IMR-90 (cell line): ENCODE results near the gene NIPAL3. TPM values are rescaled to one million over a fixed set of nuclear protein-coding genes. Genes with fewer than 3 reads are reported as not detected.

Experiments used
- ATAC-seq: fragments of 200-7000 bp; cut with Tn5 transposase; 2 replicates; pipeline ENCODE4 v1.9.1; 2020; ENCODE audit warnings: low read depth, mild to moderate bottlenecking, moderate library complexity
- BruUV-seq: library from RNA; stranded (reverse); fragments of 400-500 nt; replicated peaks from 2 replicates; lab custom pipeline; 2021; lab: Mats Ljungman, UMichigan
- CTCF ChIA-PET: fragments of 300-600 bp; formaldehyde crosslinking; extraction: SDS; loops from one replicate; lab custom pipeline; 2021; ENCODE audit warnings: antibody characterized with exemption; lab: Yijun Ruan, JAX
- POLR2A ChIA-PET: fragments of 300-600 bp; sonication (Branson Sonifier 250); formaldehyde crosslinking; loops from one replicate; lab custom pipeline; 2022; ENCODE audit warnings: antibody characterized with exemption; ENCODE audit not compliant: unreplicated experiment; lab: Charles Lee
- DNase-seq: peaks from one replicate; pipeline ENCODE4 v3.0.0; 2013
- H2AFZ ChIP-seq: replicated peaks from 2 replicates; pipeline ENCODE3; 2013; ENCODE audit warnings: low read length, mild to moderate bottlenecking; ENCODE audit not compliant: poor library complexity
- H2AK5ac ChIP-seq: 2 replicates; pipeline ENCODE4 v1.6.1; 2013; ENCODE audit warnings: low read depth, low read length, inconsistent platforms
- H2AK9ac ChIP-seq: replicated peaks from 2 replicates; pipeline ENCODE3; 2013; ENCODE audit warnings: mild to moderate bottlenecking, low read depth, low read length, moderate library complexity; ENCODE audit not compliant: poor library complexity
- H2BK120ac ChIP-seq: 2 replicates; pipeline ENCODE4 v1.6.1; 2013; ENCODE audit warnings: low read depth, low read length, inconsistent platforms
- H2BK15ac ChIP-seq: 3 replicates; pipeline ENCODE4 v1.6.1; 2013; ENCODE audit warnings: low read depth, low read length, inconsistent platforms
- H2BK20ac ChIP-seq: 2 replicates; pipeline ENCODE4 v1.6.1; 2013; ENCODE audit warnings: low read depth, mild to moderate bottlenecking, inconsistent platforms, low read length, moderate library complexity
- H2BK5ac ChIP-seq: 2 replicates; pipeline ENCODE4 v1.6.1; 2013; ENCODE audit warnings: mild to moderate bottlenecking, low read depth, low read length, inconsistent platforms; ENCODE audit not compliant: poor library complexity, severe bottlenecking
- H3K14ac ChIP-seq: replicated peaks from 2 replicates; pipeline ENCODE4 v1.6.1; 2013; ENCODE audit warnings: low read depth, low read length, inconsistent platforms
- H3K18ac ChIP-seq: 2 replicates; pipeline ENCODE4 v1.6.1; 2013; ENCODE audit warnings: low read depth, low read length, control low read depth
- H3K23ac ChIP-seq: 2 replicates; pipeline ENCODE4 v1.6.1; 2013; ENCODE audit warnings: low read depth, low read length, inconsistent platforms
- H3K27ac ChIP-seq: 2 replicates; pipeline ENCODE4 v1.5.1; 2013; ENCODE audit warnings: mild to moderate bottlenecking, control low read depth, low read length; ENCODE audit not compliant: insufficient read depth
- H3K27me3 ChIP-seq: 2 replicates; pipeline ENCODE4 v1.6.1; 2013; ENCODE audit warnings: low read length; ENCODE audit not compliant: control insufficient read depth, insufficient read depth
- H3K36me3 ChIP-seq: 2 replicates; pipeline ENCODE4 v1.6.1; 2013; ENCODE audit warnings: low read length, mixed read lengths; ENCODE audit not compliant: control insufficient read depth, insufficient read depth
- H3K4ac ChIP-seq: 2 replicates; pipeline ENCODE4 v1.6.1; 2013; ENCODE audit warnings: low read depth, low read length, inconsistent platforms
- H3K4me1 ChIP-seq: 2 replicates; pipeline ENCODE4 v1.6.1; 2013; ENCODE audit warnings: low read length, mixed read lengths; ENCODE audit not compliant: control insufficient read depth, insufficient read depth
- H3K4me2 ChIP-seq: 2 replicates; pipeline ENCODE4 v1.6.1; 2013; ENCODE audit warnings: low read depth, mild to moderate bottlenecking, control low read depth, low read length, moderate library complexity
- H3K4me3 ChIP-seq: 2 replicates; pipeline ENCODE4 v1.5.1; 2013; ENCODE audit warnings: low read depth, mild to moderate bottlenecking, control low read depth, low read length, moderate library complexity; ENCODE audit not compliant: insufficient read depth
- H3K56ac ChIP-seq: 2 replicates; pipeline ENCODE4 v1.6.1; 2013; ENCODE audit warnings: low read length, inconsistent platforms; ENCODE audit not compliant: insufficient read depth; ENCODE audit errors: extremely low read depth
- H3K79me1 ChIP-seq, 2 experiments: 2 replicates each; pipeline ENCODE4 v1.6.1; 2013; ENCODE audit warnings: low read length in 2 of 2, inconsistent platforms in 1 of 2, low read depth in 1 of 2
- H3K9ac ChIP-seq: 2 replicates; pipeline ENCODE4 v1.6.1; 2013; ENCODE audit warnings: low read depth, low read length, control low read depth
- H3K9me1 ChIP-seq: 2 replicates; pipeline ENCODE4 v1.6.1; 2013; ENCODE audit warnings: low read length, inconsistent platforms; ENCODE audit not compliant: insufficient read depth
- H3K9me3 ChIP-seq: 2 replicates; pipeline ENCODE4 v1.6.1; 2013; ENCODE audit warnings: low read length; ENCODE audit not compliant: control insufficient read depth, insufficient read depth
- H4K20me1 ChIP-seq: 2 replicates; pipeline ENCODE4 v1.6.1; 2013; ENCODE audit warnings: low read length, inconsistent platforms; ENCODE audit not compliant: insufficient read depth
- H4K5ac ChIP-seq: 2 replicates; pipeline ENCODE4 v1.6.1; 2013; ENCODE audit warnings: mild to moderate bottlenecking, low read depth, low read length, control low read depth
- H4K8ac ChIP-seq, 2 experiments: 2 replicates each; pipeline ENCODE4 v1.6.1; 2013; ENCODE audit warnings: low read depth in 2 of 2, low read length in 2 of 2, control low read depth in 1 of 2, inconsistent platforms in 1 of 2
- H4K91ac ChIP-seq: 2 replicates; pipeline ENCODE4 v1.6.1; 2013; ENCODE audit warnings: low read depth, low read length, inconsistent platforms; ENCODE audit not compliant: insufficient read depth
- BHLHE40 ChIP-seq: fragments of 150-350 bp; IDR thresholded peaks from 2 replicates; pipeline ENCODE4 v1.6.1; 2016; ENCODE audit warnings: mild to moderate bottlenecking, low read depth, low read length
- CEBPB ChIP-seq: IDR thresholded peaks from 2 replicates; pipeline ENCODE4 v1.6.1; 2012; ENCODE audit warnings: low read depth, low read length, improper control_type of control experiment
- CTCF ChIP-seq: conservative IDR thresholded peaks from 2 replicates; pipeline ENCODE4 v1.5.1; 2012; ENCODE audit warnings: mild to moderate bottlenecking, low read depth, low read length, improper control_type of control experiment
- ELK1 ChIP-seq: fragments of 150-350 bp; IDR thresholded peaks from 2 replicates; pipeline ENCODE4 v1.6.1; 2016; ENCODE audit warnings: low read depth, mild to moderate bottlenecking, low read length, moderate library complexity, borderline replicate concordance
- FOS ChIP-seq: fragments of 150-350 bp; IDR thresholded peaks from 2 replicates; pipeline ENCODE4 v1.6.1; 2016; ENCODE audit warnings: low read depth, low read length
- MAFK ChIP-seq: IDR thresholded peaks from 2 replicates; pipeline ENCODE4 v1.6.1; 2012; ENCODE audit warnings: low read depth, low read length, improper control_type of control experiment
- MAZ ChIP-seq: IDR thresholded peaks from 2 replicates; pipeline ENCODE4 v1.6.1; 2012; ENCODE audit warnings: low read depth, mild to moderate bottlenecking, low read length, improper control_type of control experiment, moderate library complexity, borderline replicate concordance
- MXI1 ChIP-seq: IDR thresholded peaks from 2 replicates; pipeline ENCODE4 v1.6.1; 2012; ENCODE audit warnings: low read depth, mild to moderate bottlenecking, low read length, moderate library complexity, borderline replicate concordance
- NFE2L2 ChIP-seq: fragments of 150-350 bp; IDR thresholded peaks from 2 replicates; pipeline ENCODE4 v1.6.1; 2016; ENCODE audit warnings: low read depth, mild to moderate bottlenecking, low read length
- POLR2A ChIP-seq: IDR thresholded peaks from 2 replicates; pipeline ENCODE4 v1.6.1; 2012; ENCODE audit warnings: mild to moderate bottlenecking, low read depth, low read length
- RAD21 ChIP-seq: IDR thresholded peaks from 2 replicates; pipeline ENCODE4 v1.6.1; 2012; ENCODE audit warnings: low read length, improper control_type of control experiment
- RCOR1 ChIP-seq: IDR thresholded peaks from 2 replicates; pipeline ENCODE4 v1.6.1; 2012; ENCODE audit warnings: mild to moderate bottlenecking, low read length, improper control_type of control experiment; ENCODE audit not compliant: insufficient replicate concordance
- RFX5 ChIP-seq: IDR thresholded peaks from 2 replicates; pipeline ENCODE4 v1.8.0; 2012; ENCODE audit warnings: low read depth, mild to moderate bottlenecking, low read length, moderate library complexity
- SMC3 ChIP-seq: fragments of 150-350 bp; IDR thresholded peaks from 2 replicates; pipeline ENCODE4 v1.6.1; 2016; ENCODE audit warnings: low read depth, mild to moderate bottlenecking, antibody characterized with exemption, low read length, moderate library complexity
- USF2 ChIP-seq: fragments of 150-350 bp; IDR thresholded peaks from 2 replicates; pipeline ENCODE4 v1.6.1; 2017; ENCODE audit warnings: mild to moderate bottlenecking, antibody characterized with exemption, low read length, low read depth
- WGBS, 2 experiments: methylation state at CpG; one replicate each; pipeline versions ENCODE4 v1.1.5 to v1.1.7; 2013; ENCODE audit warnings: missing lambda C conversion rate in 2 of 2; ENCODE audit not compliant: insufficient read length in 1 of 2; ENCODE audit errors: extremely low coverage in 2 of 2; 5-methylcytosine and 5-hydroxymethylcytosine counted together
- dilution Hi-C: fragments of 300-500 bp; cut with HindIII; formaldehyde crosslinking; loops from one replicate; pipeline ENCODE4 v1.14.3; 2018; ENCODE audit warnings: low sequenced_read_pairs; ENCODE audit not compliant: unreplicated experiment
- in situ Hi-C: fragments of 300-500 bp; cut with MboI; formaldehyde crosslinking; loops from 3 replicates; pipeline ENCODE4 v1.14.3; 2019; ENCODE audit warnings: low sequenced_read_pairs, inconsistent platforms, mixed read lengths
- intact Hi-C: fragments of 100-400 bp; cut with micrococcal nuclease; formaldehyde crosslinking; loops from 2 replicates; pipeline ENCODE4 v1.10.0; 2022
- polyA plus RNA-seq, 3 experiments: library from polyadenylated mRNA; depleted of rRNA; stranded (reverse); fragments of >200 nt; gene quantifications; 2 replicates each; pipeline ENCODE4 v1.2.3, GENCODE V29; 2012; ENCODE audit warnings: low replicate concordance in 1 of 3
- total RNA-seq: library from RNA; depleted of rRNA; stranded (reverse); fragments of >200 nt; gene quantifications from 2 replicates; pipeline ENCODE4 v1.2.3, GENCODE V29; 2012

NIPAL3 gene
- total and polyA plus RNA-seq, 2 of the 4 experiments (the other 2 are of a cell fraction): 55.0 to 123 TPM

- H2AK5ac ChIP-seq: no peak overlapping the region
- WGBS, 2 experiments: 46% methylated on average over 2 of the region's 9 CpGs; no CpG with 5 or more reads in 1 of the 2 experiments
- in situ Hi-C loops: no loop called here
- TF ChIP-seq RFX5 (no peak), ELK1 (no peak), MXI1 (no peak), POLR2A (no peak), USF2 (no peak), BHLHE40 (no peak), SMC3 (no peak), CEBPB (no peak), CTCF (no peak), MAZ (no peak), MAFK (no peak), RAD21 (no peak), RCOR1 (no peak), FOS (no peak), NFE2L2 (no peak)
- no peaks in the 10 kb centered on the region; the same call in 1 of the 2 replicates for H4K20me1 ChIP-seq
- H4K8ac ChIP-seq: no peak overlapping the region
- H2BK5ac ChIP-seq: no peak overlapping the region
- peak overlapping the region; percentile 26 for H2AK9ac ChIP-seq
- peaks cover 10% of the 10 kb centered on the region for H3K4me1 ChIP-seq
- no peak overlapping the region for H4K5ac ChIP-seq
- no peak overlapping the region for H3K27ac ChIP-seq
- dilution Hi-C loops: no loop called here
- H3K4me3 ChIP-seq: no peak overlapping the region
- H3K36me3 ChIP-seq: peaks cover 9% of the 10 kb centered on the region; the same call in 1 of the 2 replicates
- CTCF ChIA-PET: no interaction called here
- intact Hi-C loops: no loop called here
- no peaks in the 10 kb centered on the region for H3K27me3 ChIP-seq
- H3K14ac ChIP-seq: no peak overlapping the region
- H2AFZ ChIP-seq: no peak overlapping the region
- H2BK15ac ChIP-seq: no peak overlapping the region
- no peak overlapping the region for H2BK20ac ChIP-seq
- H3K18ac ChIP-seq: no peak overlapping the region
- no peak overlapping the region for H3K56ac ChIP-seq
- no peak overlapping the region for H2BK120ac ChIP-seq
- H3K4ac ChIP-seq: no peak overlapping the region
- H3K9me1 ChIP-seq: no peaks in the 10 kb centered on the region; the same call in 1 of the 2 replicates
- no peaks in the 10 kb centered on the region for H3K9me3 ChIP-seq
- H3K79me1 ChIP-seq: peaks cover 7 to 19% of the 10 kb centered on the region in 2 experiments; a peak in 3 of 4 replicates
- no peak overlapping the region for H3K4me2 ChIP-seq
- BruUV-seq: no TSS peak
- ATAC-seq (no peak), DNase-seq (no peak)
- POLR2A ChIA-PET: no interaction called here
- H3K23ac ChIP-seq: no peak overlapping the region
- H3K9ac ChIP-seq: no peak overlapping the region
- no peak overlapping the region; the same call in 1 of the 2 replicates for H4K91ac ChIP-seq
Observed at GRCh38 chr1:24438423-24438901, 22.9 kb downstream of the NIPAL3 start.
